ENCODE results near the gene ALDH1A2.
"Not testable (repeated sequence)": the region's sequence is repeated elsewhere in the genome, so short reads cannot be mapped to it uniquely, and the experiment has no call there.

Gene ALDH1A2

GRCh38 chr15:58037723-58038301 lies 27.7 kb downstream of the ALDH1A2 start:
- H3K4me3 ChIP-seq (ENCODE audit: low read depth, low read length): no peak overlapping the region
- peak; percentile 5 for DNase-seq (ENCODE audit: low read depth)
- TF ChIP-seq, protein P1, sequence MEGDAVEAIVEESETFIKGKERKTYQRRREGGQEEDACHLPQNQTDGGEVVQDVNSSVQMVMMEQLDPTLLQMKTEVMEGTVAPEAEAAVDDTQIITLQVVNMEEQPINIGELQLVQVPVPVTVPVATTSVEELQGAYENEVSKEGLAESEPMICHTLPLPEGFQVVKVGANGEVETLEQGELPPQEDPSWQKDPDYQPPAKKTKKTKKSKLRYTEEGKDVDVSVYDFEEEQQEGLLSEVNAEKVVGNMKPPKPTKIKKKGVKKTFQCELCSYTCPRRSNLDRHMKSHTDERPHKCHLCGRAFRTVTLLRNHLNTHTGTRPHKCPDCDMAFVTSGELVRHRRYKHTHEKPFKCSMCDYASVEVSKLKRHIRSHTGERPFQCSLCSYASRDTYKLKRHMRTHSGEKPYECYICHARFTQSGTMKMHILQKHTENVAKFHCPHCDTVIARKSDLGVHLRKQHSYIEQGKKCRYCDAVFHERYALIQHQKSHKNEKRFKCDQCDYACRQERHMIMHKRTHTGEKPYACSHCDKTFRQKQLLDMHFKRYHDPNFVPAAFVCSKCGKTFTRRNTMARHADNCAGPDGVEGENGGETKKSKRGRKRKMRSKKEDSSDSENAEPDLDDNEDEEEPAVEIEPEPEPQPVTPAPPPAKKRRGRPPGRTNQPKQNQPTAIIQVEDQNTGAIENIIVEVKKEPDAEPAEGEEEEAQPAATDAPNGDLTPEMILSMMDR (conservative IDR thresholded peaks at IDR 0.05; ENCODE audit: low read depth, low read length): no peak

DNA sequence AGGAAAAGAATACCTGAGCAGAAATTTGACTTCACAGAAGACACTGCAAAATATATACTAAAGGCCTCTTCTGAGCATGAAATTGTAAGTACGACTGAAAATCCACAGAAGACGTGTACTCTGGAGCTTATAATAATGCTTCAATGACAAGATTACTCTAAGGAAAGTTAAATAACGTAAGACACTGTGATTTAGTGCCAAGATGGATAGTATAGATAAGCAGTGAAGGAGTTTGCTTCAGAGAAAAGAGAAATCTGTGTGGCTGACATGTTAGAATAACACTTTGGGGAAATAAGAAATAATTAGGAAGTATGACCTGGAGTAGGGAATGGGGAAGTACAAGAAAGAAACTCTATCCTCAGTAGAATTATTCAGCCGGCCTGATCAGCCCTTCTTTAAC lies 28.9 kb downstream of the ALDH1A2 start:
- TF ChIP-seq, protein P1 (conservative IDR thresholded peaks at IDR 0.05; ENCODE audit: low read depth, low read length): no peak

DNA sequence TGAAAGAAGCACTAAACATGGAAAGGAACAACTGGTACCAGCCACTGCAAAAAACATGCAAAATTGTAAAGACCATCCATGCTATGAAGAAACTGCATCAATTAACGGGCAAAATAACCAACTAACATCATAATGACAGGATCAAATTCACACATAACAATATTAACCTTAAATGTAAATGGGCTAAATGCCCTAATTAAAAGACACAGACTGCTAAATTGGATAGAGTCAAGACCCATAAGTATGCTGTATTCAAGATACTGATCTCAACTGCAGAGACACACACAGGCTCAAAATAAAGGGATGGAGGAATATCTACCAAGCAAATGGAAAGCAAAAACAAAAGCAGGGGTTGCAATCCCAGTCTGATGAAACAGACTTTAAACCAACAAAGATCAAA lies 37.1 kb downstream of the ALDH1A2 start:
- not testable (repeated sequence) for DNase-seq (ENCODE audit: low read depth); H3K4me3 ChIP-seq (ENCODE audit: low read depth, low read length)

More for the DNA sequence above, 28.9 kb downstream of the ALDH1A2 start:
- H3K4me3 ChIP-seq (ENCODE audit: low read depth, low read length): no peak overlapping the region
- no peak for DNase-seq (ENCODE audit: low read depth)

DNA sequence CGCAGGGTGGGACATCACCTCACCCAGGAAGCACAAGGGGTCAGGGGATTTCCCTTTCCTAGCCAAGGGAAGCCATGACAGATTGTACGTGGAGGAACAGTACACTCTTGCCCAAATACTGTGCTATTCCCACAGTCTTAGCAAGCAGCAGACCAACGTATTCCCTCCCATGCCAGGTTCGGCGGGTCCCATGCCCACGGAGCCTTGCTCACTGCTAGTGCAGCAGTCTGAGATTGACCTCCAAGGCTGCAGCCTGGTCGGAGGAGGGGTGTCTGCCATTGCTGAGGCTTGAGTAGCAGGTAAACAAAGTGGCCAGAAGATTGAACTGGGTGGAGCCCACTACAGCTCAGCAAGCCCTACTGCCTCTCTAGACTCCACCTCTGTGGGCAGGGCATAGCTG lies 39.0 kb downstream of the ALDH1A2 start:
- DNase-seq (ENCODE audit: low read depth): no peak
- TF ChIP-seq, protein P1 (conservative IDR thresholded peaks at IDR 0.05; ENCODE audit: low read depth, low read length): no peak
- no peak overlapping the region for H3K4me3 ChIP-seq (ENCODE audit: low read depth, low read length)

DNA sequence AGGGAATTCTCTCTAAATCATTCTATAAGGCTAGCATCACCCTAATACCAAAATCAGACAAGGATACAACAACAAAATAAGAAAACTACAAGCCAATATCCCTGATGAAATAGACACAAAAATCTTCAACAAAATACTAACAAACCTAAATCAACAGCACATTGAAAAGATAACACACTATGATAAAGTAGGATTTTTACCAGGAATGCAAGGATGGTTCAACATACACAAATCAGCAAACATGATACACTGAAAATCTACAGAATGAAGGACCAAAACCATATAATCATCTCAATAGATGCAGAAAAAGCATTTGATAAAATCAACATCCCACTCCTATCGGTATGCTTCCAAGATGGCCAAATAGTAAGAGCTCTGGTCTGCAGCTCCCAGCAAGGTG lies 39.5 kb downstream of the ALDH1A2 start:
- TF ChIP-seq, protein P1 (conservative IDR thresholded peaks at IDR 0.05; ENCODE audit: low read depth, low read length): no peak
- no peak overlapping the region for H3K4me3 ChIP-seq (ENCODE audit: low read depth, low read length)

GRCh38 chr15:58021332-58022230 lies 43.9 kb downstream of the ALDH1A2 start:
- DNase-seq (ENCODE audit: low read depth): no peak
- H3K4me3 ChIP-seq (ENCODE audit: low read depth, low read length): no peak overlapping the region
- TF ChIP-seq, protein P1 (conservative IDR thresholded peaks at IDR 0.05; ENCODE audit: low read depth, low read length): no peak

More for the DNA sequence above, 39.5 kb downstream of the ALDH1A2 start:
- DNase-seq (ENCODE audit: low read depth): no peak

DNA sequence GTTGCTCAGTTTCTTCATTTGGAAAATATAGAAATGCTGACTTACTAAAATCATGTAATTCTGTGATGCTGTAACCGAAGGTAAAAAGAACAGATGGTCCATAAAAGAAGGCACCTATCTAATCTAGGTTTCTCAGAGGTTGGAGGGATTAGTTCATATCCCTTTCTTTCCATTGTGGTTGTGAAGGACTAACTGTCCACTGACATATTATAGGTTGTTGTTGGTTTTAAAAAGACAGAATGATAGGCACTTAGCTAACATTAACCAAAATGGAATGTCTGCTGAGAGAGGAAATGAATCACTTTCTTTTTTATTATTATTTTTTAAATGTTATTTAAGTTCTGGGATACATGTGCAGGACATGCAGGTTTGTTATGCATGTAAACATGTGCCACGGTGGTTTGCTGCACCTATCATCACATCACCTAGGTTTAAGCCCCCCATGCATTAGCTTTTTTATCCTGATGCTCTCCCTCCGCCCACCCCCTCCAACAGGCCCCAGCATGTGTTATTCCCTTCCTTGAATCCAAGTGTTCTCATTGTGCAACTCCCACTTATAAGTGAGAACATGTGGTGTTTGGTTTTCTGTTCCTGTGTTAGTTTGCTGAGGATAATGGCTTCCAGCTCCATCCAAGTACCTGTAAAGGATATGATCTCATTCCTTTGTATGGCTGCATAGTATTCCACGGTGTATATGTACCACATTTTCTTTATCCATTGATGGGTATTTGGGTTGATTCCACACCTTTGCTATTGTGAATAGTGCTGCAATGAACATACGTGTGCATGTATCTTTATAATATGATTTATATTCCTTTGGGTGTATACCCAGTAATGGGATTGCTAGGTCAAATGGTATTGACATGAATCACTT lies 45.8 kb downstream of the ALDH1A2 start:
- peak; percentile 60 for DNase-seq (ENCODE audit: low read depth)
- H3K4me3 ChIP-seq (ENCODE audit: low read depth, low read length): no peak overlapping the region
- TF ChIP-seq, protein P1 (conservative IDR thresholded peaks at IDR 0.05; ENCODE audit: low read depth, low read length): no peak

Measured in choroid plexus epithelial cell (primary cell).